CD4-positive, alpha-beta memory T cell (primary cell): ENCODE results near the gene TRPT1. TPM values are rescaled to one million over a fixed set of nuclear protein-coding genes. Genes with fewer than 3 reads are reported as not detected.

Experiments used
- CTCF ChIA-PET: fragments of 350-600 bp; sonication (Branson Sonifier 250); formaldehyde crosslinking; loops from one replicate; lab custom pipeline; 2021; ENCODE audit warnings: inconsistent platforms; ENCODE audit not compliant: partially characterized antibody; lab: Charles Lee
- POLR2A ChIA-PET: fragments of 350-600 bp; sonication (Branson Sonifier 250); formaldehyde crosslinking; loops from one replicate; lab custom pipeline; 2021; ENCODE audit not compliant: partially characterized antibody; lab: Charles Lee
- DNase-seq, 5 donors: peaks; one replicate each; pipeline versions ENCODE4 v3.0.0 to v3.0.0-alpha.2; 2020 to 2022; ENCODE audit warnings: mixed read lengths in 1 of 5
- H3K27ac ChIP-seq: one replicate; pipeline ENCODE4 v1.7.0; 2013; ENCODE audit warnings: low read depth, low read length
- H3K27me3 ChIP-seq: 2 replicates; pipeline ENCODE4 v1.7.0; 2013; ENCODE audit warnings: mild to moderate bottlenecking, low read length, moderate library complexity; ENCODE audit not compliant: insufficient read depth
- H3K36me3 ChIP-seq: 2 replicates; pipeline ENCODE4 v1.7.0; 2013; ENCODE audit warnings: mild to moderate bottlenecking, low read length, moderate library complexity; ENCODE audit not compliant: insufficient read depth
- H3K4me1 ChIP-seq: 2 replicates; pipeline ENCODE4 v1.7.0; 2013; ENCODE audit warnings: mild to moderate bottlenecking, low read length, moderate library complexity; ENCODE audit not compliant: insufficient read depth
- H3K4me3 ChIP-seq, 2 donors: one replicate each; pipeline ENCODE4 v1.7.0; 2013; ENCODE audit warnings: low read length in 2 of 2, mild to moderate bottlenecking in 1 of 2
- H3K9me3 ChIP-seq, 2 donors: one replicate each; pipeline ENCODE4 v1.7.0; 2013; ENCODE audit warnings: low read length in 2 of 2, control low read depth in 1 of 2; ENCODE audit not compliant: control insufficient read depth in 1 of 2
- H3K27ac Mint-ChIP-seq, 7 donors: one replicate each; pipeline ENCODE4 v1.8.0; 2020 to 2021; ENCODE audit warnings: mixed read lengths in 7 of 7, mild to moderate bottlenecking in 6 of 7, inconsistent platforms in 3 of 7, moderate library complexity in 3 of 7
- H3K27me3 Mint-ChIP-seq, 2 donors: one replicate each; pipeline ENCODE4 v1.8.0; 2020 to 2021; ENCODE audit warnings: mixed read lengths in 2 of 2
- H3K36me3 Mint-ChIP-seq, 2 donors: one replicate each; pipeline ENCODE4 v1.8.0; 2020 to 2021; ENCODE audit warnings: mixed read lengths in 2 of 2, inconsistent platforms in 1 of 2, mild to moderate bottlenecking in 1 of 2
- H3K4me1 Mint-ChIP-seq, 4 donors: one replicate each; pipeline ENCODE4 v1.8.0; 2020 to 2021; ENCODE audit warnings: mixed read lengths in 4 of 4, mild to moderate bottlenecking in 1 of 4
- H3K4me3 Mint-ChIP-seq, 8 donors: one replicate each; pipeline ENCODE4 v1.8.0; 2020 to 2021; ENCODE audit warnings: mixed read lengths in 8 of 8, mild to moderate bottlenecking in 7 of 8, moderate library complexity in 6 of 8, inconsistent platforms in 3 of 8
- H3K9me3 Mint-ChIP-seq, 8 donors: one replicate each; pipeline ENCODE4 v1.8.0; 2020 to 2021; ENCODE audit warnings: mixed read lengths in 8 of 8, mild to moderate bottlenecking in 5 of 8, inconsistent platforms in 3 of 8, moderate library complexity in 1 of 8
- intact Hi-C: fragments of 100-400 bp; cut with micrococcal nuclease; formaldehyde crosslinking; loops from one replicate; pipeline ENCODE4 v1.15.1; 2023
- polyA plus RNA-seq, 2 donors: library from polyadenylated mRNA; unstranded; fragments of 300-500 nt; fragmentation: Illumina TruSeq; gene quantifications; one replicate each; pipeline ENCODE4 v1.2.3, GENCODE V29; 2021
- total RNA-seq, 2 experiments: library from RNA; stranded (reverse); gene quantifications; one replicate each; pipeline ENCODE4 v1.2.3, GENCODE V29; 2021

Gene TRPT1
- total and polyA plus RNA-seq, 4 experiments from 2014 or later: 31.1 to 42.1 (median 36.4) TPM

- peak overlapping the region; percentile 53 to 96 (median 87) for H3K27ac Mint-ChIP-seq
- Histone ChIP-seq H3K4me1 (peaks cover 56% of the 10 kb centered on the region), H3K27me3 (no peaks in the 10 kb centered on the region), H3K36me3 (no peaks in the 10 kb centered on the region), H3K27ac (peak overlapping the region; percentile 77), H3K9me3 (no peaks in the 10 kb centered on the region), H3K4me3 (peak overlapping the region; percentile 52 to 86)
- no peaks in the 10 kb centered on the region for H3K9me3 Mint-ChIP-seq
- intact Hi-C loops: no loop called here
- DNase-seq: peak in 1 of 5 donors; percentile 19
- ChIA-PET CTCF (interaction anchor here (0.6 to 18.8 kb wide), 5 partner anchors 12 to 54 kb away, joined by 3 to 207 read pairs (median 3); partner anchors contain the start of genes FERMT3, FKBP2, PLCB3 and STIP1), POLR2A (interaction anchor here (1.2 to 38.9 kb wide), 7 partner anchors 16 to 88 kb away, joined by 3 to 937 read pairs (median 7); partner anchors contain the start of genes FERMT3, FKBP2, PLCB3 and PPP1R14B)
- H3K4me1 Mint-ChIP-seq: peaks cover 16 to 73% (median 47%) of the 10 kb centered on the region in 4 donors
- H3K36me3 Mint-ChIP-seq: peaks cover 0 to 5% of the 10 kb centered on the region in 2 donors
- H3K27me3 Mint-ChIP-seq: no peaks in the 10 kb centered on the region
- H3K4me3 Mint-ChIP-seq: peak overlapping the region; percentile 86 to 93 (median 88)
These were observed 3.2 kb upstream of the TRPT1 start for GRCh38 chr11:64229090-64229743.

- no peaks in the 10 kb centered on the region for H3K9me3 Mint-ChIP-seq
- intact Hi-C loops: no loop called here
- no peaks in the 10 kb centered on the region for H3K9me3 ChIP-seq
- peaks cover 0 to 12% of the 10 kb centered on the region in 2 donors for H3K36me3 Mint-ChIP-seq
- H3K4me3 ChIP-seq: peak overlapping the region; percentile 42 to 94
- no peak for DNase-seq
- H3K4me1 ChIP-seq: peaks cover 48% of the 10 kb centered on the region
- H3K27ac Mint-ChIP-seq: peak overlapping the region; percentile 75 to 93 (median 88)
- ChIA-PET POLR2A (interaction anchor here (1.9 to 38.9 kb wide), 8 partner anchors 12 to 90 kb away, joined by 13 to 937 read pairs (median 24); partner anchors contain the start of genes BAD, ESRRA, FERMT3 and FKBP2), CTCF (interaction anchor here (1.0 to 18.8 kb wide), 8 partner anchors 15 to 75 kb away, joined by 3 to 207 read pairs (median 4); partner anchors contain the start of genes CATSPERZ, ESRRA and FERMT3)
- H3K4me3 Mint-ChIP-seq: peak overlapping the region; percentile 88 to 94 (median 92)
- no peaks in the 10 kb centered on the region for H3K27me3 ChIP-seq
- no peaks in the 10 kb centered on the region for H3K27me3 Mint-ChIP-seq
- H3K27ac ChIP-seq: peak overlapping the region; percentile 77
- H3K36me3 ChIP-seq: peaks cover 10% of the 10 kb centered on the region
- peaks cover 15 to 65% (median 38%) of the 10 kb centered on the region in 4 donors for H3K4me1 Mint-ChIP-seq
These were observed 1.5 kb upstream of the TRPT1 start for GRCh38 chr11:64227405-64227956.

GRCh38 chr11:64226507-64227051 lies 593 bp upstream of the TRPT1 start:
- no peaks in the 10 kb centered on the region for H3K9me3 ChIP-seq
- H3K27me3 ChIP-seq: no peaks in the 10 kb centered on the region
- peak overlapping the region; percentile 42 to 94 for H3K4me3 ChIP-seq
- CTCF ChIA-PET: interaction anchor here (1.0 to 18.8 kb wide), 10 partner anchors 11 to 76 kb away, joined by 3 to 207 read pairs (median 4); partner anchors contain the start of genes CATSPERZ, ESRRA and FERMT3
- Mint-ChIP-seq H3K27ac (peak overlapping the region; percentile 86 to 93 (median 91)), H3K4me3 (peak overlapping the region; percentile 88 to 94 (median 92)), H3K9me3 (no peaks in the 10 kb centered on the region), H3K36me3 (peaks cover 0 to 12% of the 10 kb centered on the region in 2 donors), H3K27me3 (no peaks in the 10 kb centered on the region), H3K4me1 (peaks cover 15 to 56% (median 31%) of the 10 kb centered on the region in 4 donors)
- peak; percentile 45 to 68 (median 46) for DNase-seq
- H3K36me3 ChIP-seq: peaks cover 10% of the 10 kb centered on the region
- peaks cover 48% of the 10 kb centered on the region for H3K4me1 ChIP-seq
- intact Hi-C loops: loop anchor here (1.0 kb wide), 4 partner anchors 8 to 40 kb away; partner anchors contain the start of genes FKBP2, STIP1 and VEGFB
- peak overlapping the region; percentile 77 for H3K27ac ChIP-seq
- POLR2A ChIA-PET: interaction anchor here (0.7 to 38.9 kb wide), 15 partner anchors 13 to 388 kb away, joined by 3 to 937 read pairs (median 13); partner anchors contain the start of genes BAD, ESRRA, FERMT3 and FKBP2

- DNase-seq: no peak
- peaks cover 13 to 49% (median 24%) of the 10 kb centered on the region in 4 donors for H3K4me1 Mint-ChIP-seq
- H3K36me3 ChIP-seq: peaks cover 24% of the 10 kb centered on the region
- peaks cover 0 to 16% of the 10 kb centered on the region in 2 donors for H3K36me3 Mint-ChIP-seq
- no peaks in the 10 kb centered on the region for H3K27me3 ChIP-seq
- H3K4me1 ChIP-seq: peaks cover 38% of the 10 kb centered on the region
- peak overlapping the region in 1 of 2 donors; percentile 94 for H3K4me3 ChIP-seq
- H3K27ac ChIP-seq: peak overlapping the region; percentile 77
- peak overlapping the region; percentile 52 to 93 (median 83) for H3K27ac Mint-ChIP-seq
- H3K9me3 ChIP-seq: no peaks in the 10 kb centered on the region
- ChIA-PET CTCF (interaction anchor here (1.1 to 18.8 kb wide), 4 partner anchors 12 to 78 kb away, joined by 3 to 207 read pairs (median 26); partner anchors contain the start of genes CATSPERZ, ESRRA and FERMT3), POLR2A (interaction anchor here (1.1 to 38.9 kb wide), 10 partner anchors 14 to 92 kb away, joined by 4 to 937 read pairs (median 19); partner anchors contain the start of genes BAD, ESRRA, FERMT3 and FKBP2)
- intact Hi-C loops: no loop called here
- H3K9me3 Mint-ChIP-seq: no peaks in the 10 kb centered on the region
- H3K27me3 Mint-ChIP-seq: no peaks in the 10 kb centered on the region
- peak overlapping the region; percentile 68 to 94 (median 90) for H3K4me3 Mint-ChIP-seq
These were observed 937 bp downstream of the TRPT1 start for GRCh38 chr11:64224891-64225607.

GRCh38 chr11:64224151-64224890 lies 1.7 kb downstream of the TRPT1 start:
- no peaks in the 10 kb centered on the region for H3K9me3 Mint-ChIP-seq
- no peaks in the 10 kb centered on the region for H3K9me3 ChIP-seq
- intact Hi-C loops: no loop called here
- H3K36me3 Mint-ChIP-seq: peaks cover 0 to 14% of the 10 kb centered on the region in 2 donors
- POLR2A ChIA-PET: interaction anchor here (1.1 to 38.9 kb wide), 10 partner anchors 15 to 93 kb away, joined by 4 to 937 read pairs (median 16); partner anchors contain the start of genes BAD, ESRRA, FERMT3 and FKBP2
- H3K4me3 ChIP-seq: no peak overlapping the region
- DNase-seq: no peak
- peaks cover 10 to 41% (median 19%) of the 10 kb centered on the region in 4 donors for H3K4me1 Mint-ChIP-seq
- H3K4me1 ChIP-seq: peaks cover 31% of the 10 kb centered on the region
- no peaks in the 10 kb centered on the region for H3K27me3 Mint-ChIP-seq
- peak overlapping the region in 6 of 7 donors; percentile 11 to 91 (median 47) for H3K27ac Mint-ChIP-seq
- H3K27me3 ChIP-seq: no peaks in the 10 kb centered on the region
- peak overlapping the region in 5 of 8 donors; percentile 21 to 90 (median 39) for H3K4me3 Mint-ChIP-seq
- CTCF ChIA-PET: interaction anchor here (1.1 to 18.8 kb wide), 6 partner anchors 10 to 93 kb away, joined by 3 to 207 read pairs (median 6); partner anchors contain the start of genes CATSPERZ, ESRRA, FERMT3 and PRDX5
- H3K27ac ChIP-seq: no peak overlapping the region
- H3K36me3 ChIP-seq: peaks cover 31% of the 10 kb centered on the region
